Coronary artery (tissue), 2 donors: Measurements from ENCODE around the gene SPDYE5.
"Not testable (repeated sequence)": the region's sequence is repeated elsewhere in the genome, so short reads cannot be mapped to it uniquely, and the experiment has no call there.

Experiments used
- DNase-seq: peaks from one replicate; pipeline ENCODE4 v3.0.0-alpha.2; 2017; ENCODE audit warnings: low spot score
- H3K27ac ChIP-seq, 2 donors: fragments of 200-600 bp; sonication (generic); one replicate each; pipeline ENCODE4 v1.5.1; 2016 to 2019
- H3K4me3 ChIP-seq: fragments of 200-600 bp; sonication (generic); 2 replicates; pipeline ENCODE4 v1.5.1; 2016; ENCODE audit warnings: mild to moderate bottlenecking, moderate library complexity

The SPDYE5 gene

GRCh38 chr7:75492020-75492419 lies at the start of gene SPDYE5:
TSS of gene SPDYE5 (plus strand) at chr7:75492320. CDS start at chr7:75494048, 1,728 bp downstream.
- not testable (repeated sequence) for H3K27ac ChIP-seq, H3K4me3 ChIP-seq, DNase-seq

GRCh38 chr7:75442465-75443111 lies 49.5 kb upstream of the SPDYE5 start:
- H3K4me3 ChIP-seq: peak overlapping the region; percentile 75
- not testable (repeated sequence) for DNase-seq
- H3K27ac ChIP-seq: peak overlapping the region; percentile 80 to 89

- DNase-seq, H3K4me3 ChIP-seq, H3K27ac ChIP-seq: not testable (repeated sequence)
These were observed 42.2 kb upstream of the SPDYE5 start for GRCh38 chr7:75449946-75450345.

- H3K27ac ChIP-seq, DNase-seq, H3K4me3 ChIP-seq: not testable (repeated sequence)
These were observed 39.6 kb upstream of the SPDYE5 start for GRCh38 chr7:75452494-75452955.

- DNase-seq, H3K4me3 ChIP-seq, H3K27ac ChIP-seq: not testable (repeated sequence)
These were observed 35.7 kb upstream of the SPDYE5 start for GRCh38 chr7:75456403-75456802.

GRCh38 chr7:75458034-75458433 lies 34.1 kb upstream of the SPDYE5 start:
- H3K4me3 ChIP-seq, DNase-seq, H3K27ac ChIP-seq: not testable (repeated sequence)

GRCh38 chr7:75460541-75460940 lies 31.6 kb upstream of the SPDYE5 start:
- DNase-seq, H3K4me3 ChIP-seq, H3K27ac ChIP-seq: not testable (repeated sequence)

- H3K27ac ChIP-seq, H3K4me3 ChIP-seq, DNase-seq: not testable (repeated sequence)
These were observed 22.0 kb upstream of the SPDYE5 start for GRCh38 chr7:75470166-75470565.

- not testable (repeated sequence) for H3K4me3 ChIP-seq, DNase-seq, H3K27ac ChIP-seq
These were observed 14.7 kb upstream of the SPDYE5 start for GRCh38 chr7:75477457-75477856.

GRCh38 chr7:75480313-75480712 lies 11.8 kb upstream of the SPDYE5 start:
- not testable (repeated sequence) for DNase-seq, H3K4me3 ChIP-seq, H3K27ac ChIP-seq

GRCh38 chr7:75485355-75485978 lies 6.7 kb upstream of the SPDYE5 start:
- peak overlapping the region; percentile 90 for H3K4me3 ChIP-seq
- DNase-seq: not testable (repeated sequence)
- peak overlapping the region; percentile 86 to 92 for H3K27ac ChIP-seq

GRCh38 chr7:75485979-75486643 lies 6.0 kb upstream of the SPDYE5 start, which contains the start of gene POM121C:
TSS of gene POM121C (minus strand) at chr7:75486299. CDS start at chr7:75441496, 44,803 bp downstream.
- H3K4me3 ChIP-seq: peak within 1 kb of the TSS; percentile 90
- peak within 1 kb of the TSS; percentile 86 to 92 for H3K27ac ChIP-seq
- DNase-seq: peak; percentile 95

GRCh38 chr7:75509033-75509432 lies 16.9 kb downstream of the SPDYE5 start:
- not testable (repeated sequence) for H3K27ac ChIP-seq, DNase-seq, H3K4me3 ChIP-seq

- H3K4me3 ChIP-seq, DNase-seq, H3K27ac ChIP-seq: not testable (repeated sequence)
These were observed 26.7 kb downstream of the SPDYE5 start for GRCh38 chr7:75518842-75519241.

GRCh38 chr7:75521727-75522126 lies 29.6 kb downstream of the SPDYE5 start:
- not testable (repeated sequence) for H3K27ac ChIP-seq, H3K4me3 ChIP-seq, DNase-seq

GRCh38 chr7:75527224-75527722 lies 35.2 kb downstream of the SPDYE5 start:
- Histone ChIP-seq H3K4me3 (peak overlapping the region; percentile 84), H3K27ac (peak overlapping the region; percentile 41 to 88)
- DNase-seq: not testable (repeated sequence)
